NCI-H2171 treated with DMSO at 0.1 percent for 48 hours (cell line): ENCODE measurements around the gene XPC.

Source experiments
- DNase-seq: peaks from one replicate; lab custom pipeline; 2025; lab: John Stamatoyannopoulos, UW

XPC gene

DNA sequence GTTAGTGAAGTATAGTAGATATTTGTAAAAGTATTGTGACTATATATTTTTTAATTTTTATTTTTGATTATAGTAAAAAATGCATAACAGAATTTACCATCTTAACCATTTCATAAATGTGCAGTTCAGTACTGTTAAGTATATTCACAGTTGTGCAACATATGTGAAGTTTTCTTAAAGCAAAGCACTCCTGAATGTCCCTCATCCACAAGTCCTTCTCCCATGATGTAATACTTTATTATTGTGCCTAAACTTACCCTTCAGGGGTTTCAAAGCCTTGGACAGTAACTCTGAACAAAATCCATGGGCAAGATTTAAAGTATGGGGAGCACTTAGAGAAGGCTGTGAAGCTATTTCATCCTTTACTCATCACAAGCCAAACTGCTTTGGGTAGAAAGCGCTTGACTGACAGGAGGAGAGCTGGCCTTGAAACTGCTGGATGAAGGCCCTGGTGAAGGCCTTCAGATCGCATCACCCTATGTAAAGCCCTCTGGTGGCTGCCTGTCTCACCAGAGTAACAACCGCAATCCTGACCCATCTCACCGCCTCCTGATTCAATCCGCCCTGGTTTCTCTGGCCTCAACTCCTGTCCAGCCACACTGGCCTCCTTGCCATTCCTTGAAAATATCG lies 28.3 kb upstream of the XPC start:
- no peak for DNase-seq

DNA sequence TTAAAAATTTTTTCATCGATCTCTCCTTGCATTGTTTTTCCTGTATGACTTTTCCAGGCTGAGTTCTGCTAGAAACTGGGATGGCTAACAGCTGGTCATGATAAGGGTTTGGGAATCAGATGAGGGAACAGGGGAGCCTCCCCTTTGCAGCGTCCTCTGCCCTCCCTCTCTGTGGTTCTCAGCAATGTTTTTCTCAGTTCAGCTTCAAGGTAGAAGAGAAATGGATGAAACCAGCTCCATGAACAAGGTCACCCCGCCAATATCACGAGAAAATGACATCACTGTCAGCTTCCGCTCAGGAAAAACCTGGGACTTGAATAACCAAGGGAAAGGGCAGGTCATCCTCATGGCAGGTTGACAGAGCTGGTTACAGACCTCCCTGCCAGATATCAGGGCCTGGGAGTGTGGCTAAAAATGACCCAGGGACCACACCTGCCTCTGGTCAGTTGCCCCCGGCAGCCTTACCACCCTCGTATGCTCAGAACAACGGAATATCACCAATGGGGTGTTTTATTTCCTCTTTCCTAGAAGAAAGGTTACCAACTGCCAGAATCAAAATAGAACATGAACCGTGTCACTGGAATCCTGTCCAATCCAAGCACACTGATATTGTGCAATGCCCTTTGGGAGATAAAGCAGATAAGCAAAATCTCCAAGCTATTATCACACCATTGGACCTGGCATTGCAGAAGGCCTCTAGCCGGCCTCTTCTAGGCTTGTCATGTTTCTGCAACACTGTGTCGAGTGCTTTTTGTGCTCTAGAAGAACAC lies 26.3 kb upstream of the XPC start:
- DNase-seq = no peak

GRCh38 chr3:14203521-14204079 lies 25.2 kb upstream of the XPC start:
- peak; percentile 41 for DNase-seq

DNA sequence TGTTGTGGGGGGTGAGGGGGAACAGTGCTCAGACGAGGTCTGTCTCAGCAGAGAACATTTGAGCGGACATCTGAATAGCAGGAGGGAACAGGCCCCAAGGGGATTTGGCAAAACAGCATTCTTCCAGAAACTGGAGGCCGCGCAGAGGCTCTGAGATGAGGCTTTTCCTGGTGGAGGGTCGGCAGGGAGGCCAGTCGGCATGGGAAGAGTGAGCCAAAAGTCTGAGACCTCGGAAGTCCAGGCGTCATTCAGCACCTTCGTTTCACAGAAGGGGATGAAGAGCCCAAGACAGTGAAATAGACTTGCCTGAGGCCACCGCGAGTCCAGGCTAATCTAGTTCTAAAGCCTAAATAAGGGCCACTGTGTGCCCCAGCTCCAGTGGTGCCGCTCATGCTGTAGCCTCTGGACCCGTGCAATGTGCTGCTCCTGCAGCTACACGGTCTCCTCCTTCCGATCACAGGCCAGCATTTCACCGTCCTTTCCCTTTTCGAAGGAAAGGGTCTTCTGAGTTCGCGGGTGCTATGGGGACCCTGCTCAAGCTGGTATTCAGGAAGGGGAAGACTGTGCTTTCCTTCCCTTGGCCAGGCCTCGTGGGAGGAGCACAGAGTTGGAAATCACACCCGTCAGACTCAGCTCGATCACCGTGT lies 24.6 kb upstream of the XPC start:
- no peak for DNase-seq

GRCh38 chr3:14201940-14202684 lies 23.7 kb upstream of the XPC start:
- DNase-seq = no peak

- DNase-seq = no peak
These were observed 22.4 kb upstream of the XPC start for GRCh38 chr3:14200841-14201240.

GRCh38 chr3:14200276-14200675 lies 21.9 kb upstream of the XPC start:
- no peak for DNase-seq

- no peak for DNase-seq
These were observed 21.2 kb upstream of the XPC start for GRCh38 chr3:14199641-14200040.

GRCh38 chr3:14194865-14195264 lies 16.5 kb upstream of the XPC start:
- no peak for DNase-seq

GRCh38 chr3:14188041-14188754 lies 9.8 kb upstream of the XPC start:
- DNase-seq = no peak

DNA sequence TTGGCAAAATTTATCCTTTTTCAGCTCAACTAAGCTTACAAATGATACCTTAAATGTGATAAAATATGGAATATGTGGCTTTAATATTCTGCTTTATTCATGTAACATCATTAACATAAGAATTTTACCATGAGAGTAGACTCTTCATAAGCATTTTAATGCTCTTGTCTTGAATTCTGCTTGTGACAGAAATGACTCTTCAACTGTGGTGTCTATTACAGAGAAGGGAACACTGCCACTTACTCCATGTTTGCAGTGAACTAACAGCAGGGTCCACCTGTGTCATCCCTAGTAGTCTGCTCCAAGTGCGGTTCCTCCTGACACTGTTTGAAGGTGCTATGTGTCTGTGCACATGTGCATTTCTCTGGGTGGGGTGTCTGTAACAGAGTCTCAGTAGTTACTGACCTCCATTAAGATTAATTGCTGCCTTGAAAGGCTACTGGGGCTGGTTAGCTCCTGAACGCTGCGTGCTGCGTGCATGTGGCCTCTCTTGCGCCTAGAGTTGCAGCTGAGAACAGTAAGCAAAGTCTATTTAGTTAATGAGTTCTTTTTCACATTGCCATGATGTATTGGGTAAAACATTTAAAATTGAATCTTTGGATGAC lies 8.6 kb upstream of the XPC start:
- no peak for DNase-seq

DNA sequence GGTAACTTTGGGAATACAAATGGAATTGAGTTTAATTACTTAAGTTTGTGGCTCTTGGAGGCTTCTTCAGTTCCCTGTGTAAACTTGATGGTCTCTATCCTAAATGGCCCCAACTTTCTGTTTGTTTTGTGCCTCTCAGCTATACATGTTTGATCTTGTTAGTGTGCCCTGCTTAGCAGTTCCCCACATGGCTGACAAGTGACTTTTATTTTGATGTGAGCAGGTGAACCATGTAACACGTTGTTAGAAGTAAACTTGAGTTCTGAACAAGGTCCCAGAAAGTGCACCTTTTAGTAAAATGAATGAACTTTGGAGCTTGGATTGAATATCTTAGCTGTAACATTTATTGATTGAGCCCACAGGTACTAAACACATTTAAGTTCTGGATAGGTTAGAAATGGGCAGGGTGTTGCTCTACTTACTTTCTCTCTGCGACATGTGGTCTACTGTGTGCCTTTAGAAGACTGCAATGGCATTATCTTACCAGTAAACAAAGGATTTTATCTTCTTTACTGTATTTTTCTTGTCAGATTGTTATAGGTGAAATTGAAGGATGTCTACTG lies 4.7 kb upstream of the XPC start:
- no peak for DNase-seq

DNA sequence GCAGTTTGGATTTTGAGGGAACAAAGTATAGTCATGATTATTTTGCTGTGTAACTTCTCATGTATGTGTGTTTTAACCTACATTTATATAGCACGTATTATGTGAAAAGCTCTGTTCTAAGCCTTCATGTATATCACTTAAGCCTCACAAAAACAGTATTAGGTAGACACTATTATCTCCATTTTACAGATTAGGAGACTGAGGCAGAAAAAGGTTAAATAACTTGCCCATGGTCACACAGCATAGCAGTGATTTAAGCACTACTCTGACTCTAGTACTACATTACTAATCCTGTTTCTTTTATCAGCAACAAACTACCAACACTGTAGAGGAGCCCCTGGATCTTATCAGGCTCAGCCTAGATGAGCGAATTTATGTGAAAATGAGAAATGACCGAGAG lies 2.9 kb upstream of the XPC start:
- DNase-seq = no peak

DNA sequence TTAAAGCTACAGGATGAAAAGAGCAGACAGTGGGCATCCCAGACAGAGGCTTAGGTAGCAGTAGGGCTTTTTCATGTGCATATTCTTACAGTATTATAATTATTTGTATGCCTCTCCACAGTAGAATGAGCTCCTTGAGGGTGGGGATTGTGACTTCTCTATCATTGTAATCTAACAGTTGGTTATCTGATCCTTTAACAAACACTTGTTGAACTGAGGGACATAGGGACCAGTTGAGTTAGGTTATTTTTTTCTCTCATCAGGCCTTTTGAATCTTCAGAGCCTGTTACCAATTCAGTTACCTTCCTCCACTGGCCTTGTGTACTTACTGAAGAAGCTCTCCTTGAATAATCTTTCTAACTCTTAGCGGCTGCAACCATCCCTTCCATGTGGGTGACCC lies 1.4 kb upstream of the XPC start:
- DNase-seq = no peak

GRCh38 chr3:14179114-14179465 lies 689 bp upstream of the XPC start:
- DNase-seq = no peak

DNA sequence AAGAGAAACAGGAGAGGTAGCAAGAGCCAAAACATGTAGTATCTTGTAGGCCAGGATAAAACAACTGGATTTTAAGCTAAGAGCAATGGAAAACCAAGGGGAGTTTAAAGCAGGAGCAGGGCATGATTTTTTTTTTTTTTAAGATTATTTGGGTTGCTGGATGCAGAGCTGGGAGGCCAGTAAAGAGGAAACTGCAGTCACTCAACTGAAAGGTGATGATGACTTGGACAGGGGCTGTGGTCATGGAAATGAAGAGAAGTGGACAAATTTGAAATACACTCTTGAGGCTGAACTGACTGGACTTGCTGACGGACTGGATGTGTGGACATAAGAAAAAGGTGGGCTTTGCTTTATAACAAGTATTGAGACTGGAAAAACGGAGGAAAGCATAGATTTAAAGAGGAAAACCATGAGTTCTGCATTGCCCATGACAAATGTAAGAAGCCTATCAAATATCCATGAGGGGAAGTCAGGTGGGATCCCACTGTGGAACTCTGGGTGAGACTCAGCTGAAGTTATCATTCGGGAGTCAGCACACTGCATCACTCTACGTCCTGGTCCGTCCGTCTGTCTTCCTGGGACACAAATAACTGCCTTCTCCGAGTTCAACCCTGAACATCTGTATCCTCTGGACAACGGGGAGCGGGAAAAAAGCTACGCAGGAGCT lies 688 bp downstream of the XPC start:
- DNase-seq = peak; percentile 5

GRCh38 chr3:14175383-14176037 lies 2.9 kb downstream of the XPC start:
- DNase-seq = no peak

GRCh38 chr3:14174483-14174882 lies 3.9 kb downstream of the XPC start:
- DNase-seq = no peak

- no peak for DNase-seq
These were observed 5.9 kb downstream of the XPC start for GRCh38 chr3:14172496-14172895.
